Karpas-422 (cell line): ENCODE results near the gene DLL3. TPM values are rescaled to one million over a fixed set of nuclear protein-coding genes. Genes with fewer than 3 reads are reported as not detected.

Experiments
- DNase-seq: peaks from one replicate; pipeline ENCODE4 v3.0.0-alpha.2; 2015
- H2AFZ ChIP-seq: fragments of 200-600 bp; sonication (generic); 2 replicates; pipeline ENCODE4 v1.6.1; 2014; ENCODE audit warnings: antibody characterized with exemption, low read length, mixed read lengths
- H3K27ac ChIP-seq: fragments of 200-600 bp; sonication (generic); 2 replicates; pipeline ENCODE4 v1.5.1; 2014; ENCODE audit warnings: mild to moderate bottlenecking, low read length, moderate library complexity
- H3K27me3 ChIP-seq: fragments of 200-600 bp; sonication (generic); 2 replicates; pipeline ENCODE4 v1.6.1; 2014; ENCODE audit warnings: low read length, mixed read lengths
- H3K36me3 ChIP-seq: fragments of 200-600 bp; sonication (generic); 2 replicates; pipeline ENCODE4 v1.6.1; 2014; ENCODE audit warnings: low read length, mixed read lengths; ENCODE audit not compliant: insufficient read depth
- H3K4me1 ChIP-seq: fragments of 200-600 bp; sonication (generic); 2 replicates; pipeline ENCODE4 v1.6.1; 2014; ENCODE audit warnings: mild to moderate bottlenecking, low read length, mixed read lengths
- H3K4me2 ChIP-seq: fragments of 200-600 bp; sonication (generic); 2 replicates; pipeline ENCODE4 v1.6.1; 2014; ENCODE audit warnings: low read length, low read depth, mild to moderate bottlenecking; ENCODE audit not compliant: poor library complexity, severe bottlenecking
- H3K4me3 ChIP-seq: fragments of 200-600 bp; sonication (generic); 2 replicates; pipeline ENCODE4 v1.5.1; 2014; ENCODE audit warnings: mild to moderate bottlenecking, antibody characterized with exemption, low read length, mixed read lengths
- H3K79me2 ChIP-seq: fragments of 200-600 bp; sonication (generic); 2 replicates; pipeline ENCODE4 v1.6.1; 2014; ENCODE audit warnings: mild to moderate bottlenecking, low read length, mixed read lengths
- H3K9ac ChIP-seq: fragments of 200-600 bp; sonication (generic); 2 replicates; pipeline ENCODE4 v1.6.0; 2014; ENCODE audit warnings: low read length
- H3K9me2 ChIP-seq: fragments of 200-600 bp; sonication (generic), shearing (Covaris generic); replicated peaks from 2 replicates; pipeline ENCODE4 v1.6.0; 2014; ENCODE audit warnings: mild to moderate bottlenecking, low read length, moderate library complexity; ENCODE audit not compliant: insufficient read depth
- H3K9me3 ChIP-seq: fragments of 300-700, 200-600 bp; sonication (generic); 2 replicates; pipeline ENCODE4 v1.6.1; 2014; ENCODE audit warnings: low read length, mixed read lengths
- H4K20me1 ChIP-seq: fragments of 200-600 bp; sonication (generic); 2 replicates; pipeline ENCODE4 v1.6.1; 2014; ENCODE audit warnings: mild to moderate bottlenecking, antibody characterized with exemption, low read length, low read depth; ENCODE audit not compliant: insufficient read depth
- total RNA-seq: library from RNA; depleted of rRNA; stranded (reverse); fragments of >200 nt; shearing (Covaris generic); gene quantifications from 2 replicates; pipeline ENCODE4 v1.2.3, GENCODE V29; 2014; ENCODE audit warnings: low replicate concordance

Gene DLL3
- total RNA-seq, 1 experiment from 2014 or later, result 2.6 TPM

GRCh38 chr19:39532233-39533002 lies 33.7 kb downstream of the DLL3 start, which contains the start of gene EID2B:
EID2B (minus strand) TSS chr19:39532852; CDS start chr19:39532802, 50 bp downstream.
- peaks cover 30% of the 10 kb centered on the region for H3K4me1 ChIP-seq
- H2AFZ ChIP-seq, result peak within 1 kb of the TSS; percentile 87
- H3K9me3 ChIP-seq, result no peaks in the 10 kb centered on the region
- DNase-seq, result peak; percentile 98
- no peaks in the 10 kb centered on the region for H3K36me3 ChIP-seq
- peak within 1 kb of the TSS; percentile 97 for H3K4me2 ChIP-seq
- H3K27me3 ChIP-seq, result no peaks in the 10 kb centered on the region
- H4K20me1 ChIP-seq, result no peaks in the 10 kb centered on the region
- peak within 1 kb of the TSS; percentile 16; the same call in 1 of the 2 replicates for H3K27ac ChIP-seq
- H3K9ac ChIP-seq, result peak within 1 kb of the TSS; percentile 91
- H3K79me2 ChIP-seq, result peaks cover 12% of the 10 kb centered on the region
- no peaks in the 10 kb centered on the region for H3K9me2 ChIP-seq
- H3K4me3 ChIP-seq, result peak within 1 kb of the TSS; percentile 94

- no peak overlapping the region; the same call in 1 of the 2 replicates for H3K9ac ChIP-seq
- no peak overlapping the region for H2AFZ ChIP-seq
- H3K4me2 ChIP-seq, result peak overlapping the region; percentile 41
- H3K9me2 ChIP-seq, result no peaks in the 10 kb centered on the region
- H3K9me3 ChIP-seq, result no peaks in the 10 kb centered on the region
- no peaks in the 10 kb centered on the region for H3K27me3 ChIP-seq
- peaks cover 30% of the 10 kb centered on the region for H3K4me1 ChIP-seq
- no peak overlapping the region; the same call in 1 of the 2 replicates for H3K4me3 ChIP-seq
- no peak overlapping the region for H3K27ac ChIP-seq
- no peaks in the 10 kb centered on the region for H3K36me3 ChIP-seq
- H4K20me1 ChIP-seq, result no peaks in the 10 kb centered on the region
- peaks cover 12% of the 10 kb centered on the region for H3K79me2 ChIP-seq
- no peak for DNase-seq
These were observed 34.3 kb downstream of the DLL3 start for GRCh38 chr19:39533003-39533512.

GRCh38 chr19:39533791-39534190 lies 35.0 kb downstream of the DLL3 start:
- no peaks in the 10 kb centered on the region; the same call in 1 of the 2 replicates for H4K20me1 ChIP-seq
- no peak overlapping the region for H3K9ac ChIP-seq
- H3K4me3 ChIP-seq, result no peak overlapping the region
- H3K4me1 ChIP-seq, result peaks cover 32% of the 10 kb centered on the region
- no peaks in the 10 kb centered on the region for H3K9me2 ChIP-seq
- H3K27ac ChIP-seq, result no peak overlapping the region
- no peaks in the 10 kb centered on the region for H3K27me3 ChIP-seq
- peaks cover 12% of the 10 kb centered on the region for H3K79me2 ChIP-seq
- no peaks in the 10 kb centered on the region for H3K36me3 ChIP-seq
- DNase-seq, result no peak
- no peak overlapping the region for H2AFZ ChIP-seq
- H3K9me3 ChIP-seq, result no peaks in the 10 kb centered on the region
- no peak overlapping the region for H3K4me2 ChIP-seq

- Histone ChIP-seq H3K27ac (no peak overlapping the region), H3K79me2 (no peaks in the 10 kb centered on the region), H2AFZ (peak overlapping the region; percentile 4; the same call in 1 of the 2 replicates)
These were observed 40.4 kb downstream of the DLL3 start for GRCh38 chr19:39539165-39539517.

GRCh38 chr19:39539518-39540332 lies 41.0 kb downstream of the DLL3 start, which contains the start of gene EID2:
EID2 (minus strand) TSS chr19:39540161; CDS start chr19:39540079, 82 bp downstream.
- H3K27ac ChIP-seq, result no peak within 1 kb of the TSS
- peak within 1 kb of the TSS; percentile 70 for H3K4me3 ChIP-seq
- peak within 1 kb of the TSS; percentile 77 for H3K4me2 ChIP-seq
- H3K9ac ChIP-seq, result peak within 1 kb of the TSS; percentile 90
- H3K79me2 ChIP-seq, result no peaks in the 10 kb centered on the region
- no peaks in the 10 kb centered on the region for H3K9me2 ChIP-seq
- peak; percentile 95 for DNase-seq
- H3K9me3 ChIP-seq, result no peaks in the 10 kb centered on the region
- no peaks in the 10 kb centered on the region for H3K27me3 ChIP-seq
- no peaks in the 10 kb centered on the region; the same call in 1 of the 2 replicates for H4K20me1 ChIP-seq
- H3K36me3 ChIP-seq, result no peaks in the 10 kb centered on the region
- H2AFZ ChIP-seq, result peak within 1 kb of the TSS; percentile 95
- peaks cover 36% of the 10 kb centered on the region for H3K4me1 ChIP-seq

More at GRCh38 chr19:39539165-39539517, 40.4 kb downstream of the DLL3 start:
- H3K9me2 ChIP-seq, result no peaks in the 10 kb centered on the region
- DNase-seq, result peak; percentile 56
- no peaks in the 10 kb centered on the region for H3K27me3 ChIP-seq
- no peaks in the 10 kb centered on the region; the same call in 1 of the 2 replicates for H4K20me1 ChIP-seq
- peak overlapping the region; percentile 90 for H3K9ac ChIP-seq
- H3K4me2 ChIP-seq, result peak overlapping the region; percentile 77
- peak overlapping the region; percentile 70 for H3K4me3 ChIP-seq
- peaks cover 42% of the 10 kb centered on the region for H3K4me1 ChIP-seq
- H3K36me3 ChIP-seq, result no peaks in the 10 kb centered on the region
- no peaks in the 10 kb centered on the region for H3K9me3 ChIP-seq

- Histone ChIP-seq H2AFZ (no peak overlapping the region), H3K4me3 (peak overlapping the region; percentile 70), H3K27ac (no peak overlapping the region), H3K79me2 (no peaks in the 10 kb centered on the region), H3K4me2 (peak overlapping the region; percentile 77), H3K27me3 (no peaks in the 10 kb centered on the region), H3K36me3 (no peaks in the 10 kb centered on the region), H3K9me3 (no peaks in the 10 kb centered on the region), H3K9ac (peak overlapping the region; percentile 11), H3K9me2 (no peaks in the 10 kb centered on the region), H4K20me1 (no peaks in the 10 kb centered on the region; the same call in 1 of the 2 replicates), H3K4me1 (peaks cover 30% of the 10 kb centered on the region)
- no peak for DNase-seq
These were observed 41.6 kb downstream of the DLL3 start for GRCh38 chr19:39540333-39540673.

GRCh38 chr19:39542206-39542605 lies 43.5 kb downstream of the DLL3 start:
- no peaks in the 10 kb centered on the region for H3K9me3 ChIP-seq
- no peaks in the 10 kb centered on the region for H3K27me3 ChIP-seq
- H3K4me3 ChIP-seq, result peak overlapping the region; percentile 33; the same call in 1 of the 2 replicates
- H3K27ac ChIP-seq, result no peak overlapping the region
- H2AFZ ChIP-seq, result no peak overlapping the region
- no peak overlapping the region; the same call in 1 of the 2 replicates for H3K9ac ChIP-seq
- no peaks in the 10 kb centered on the region for H3K9me2 ChIP-seq
- H4K20me1 ChIP-seq, result no peaks in the 10 kb centered on the region; the same call in 1 of the 2 replicates
- H3K4me2 ChIP-seq, result peak overlapping the region; percentile 66
- H3K79me2 ChIP-seq, result no peaks in the 10 kb centered on the region
- DNase-seq, result no peak
- peaks cover 25% of the 10 kb centered on the region for H3K4me1 ChIP-seq
- no peaks in the 10 kb centered on the region for H3K36me3 ChIP-seq

- H3K4me2 ChIP-seq, result no peak overlapping the region
- H3K4me3 ChIP-seq, result no peak overlapping the region
- no peaks in the 10 kb centered on the region for H3K36me3 ChIP-seq
- no peak for DNase-seq
- no peak overlapping the region for H3K9ac ChIP-seq
- no peaks in the 10 kb centered on the region for H3K79me2 ChIP-seq
- H3K27me3 ChIP-seq, result no peaks in the 10 kb centered on the region
- no peaks in the 10 kb centered on the region for H3K9me3 ChIP-seq
- no peaks in the 10 kb centered on the region for H4K20me1 ChIP-seq
- peaks cover 25% of the 10 kb centered on the region for H3K4me1 ChIP-seq
- no peaks in the 10 kb centered on the region for H3K9me2 ChIP-seq
- no peak overlapping the region for H3K27ac ChIP-seq
- H2AFZ ChIP-seq, result no peak overlapping the region
These were observed 44.7 kb downstream of the DLL3 start for GRCh38 chr19:39543477-39543857.
